Endothelial cell (in vitro differentiated cells): ENCODE results near the gene NELL1. TPM values are rescaled to one million over a fixed set of nuclear protein-coding genes. Genes with fewer than 3 reads are reported as not detected.

ENCODE experiments used
- DNase-seq: peaks from one replicate; pipeline ENCODE4 v3.0.0; 2021; ENCODE audit warnings: low spot score
- H3K27ac Mint-ChIP-seq: one replicate; pipeline ENCODE4 v1.8.0; 2021; ENCODE audit warnings: mixed read lengths, inconsistent platforms; ENCODE audit not compliant: unreplicated experiment
- H3K27me3 Mint-ChIP-seq: one replicate; pipeline ENCODE4 v1.8.0; 2021; ENCODE audit warnings: mild to moderate bottlenecking, moderate library complexity, mixed read lengths, inconsistent platforms; ENCODE audit not compliant: unreplicated experiment
- H3K36me3 Mint-ChIP-seq: one replicate; pipeline ENCODE4 v1.8.0; 2021; ENCODE audit warnings: mild to moderate bottlenecking, low read depth, mixed read lengths, inconsistent platforms; ENCODE audit not compliant: unreplicated experiment
- H3K4me1 Mint-ChIP-seq: one replicate; pipeline ENCODE4 v1.8.0; 2021; ENCODE audit warnings: mild to moderate bottlenecking, mixed read lengths, inconsistent platforms; ENCODE audit not compliant: unreplicated experiment
- H3K4me3 Mint-ChIP-seq: one replicate; pipeline ENCODE4 v1.8.0; 2021; ENCODE audit warnings: mild to moderate bottlenecking, mixed read lengths, inconsistent platforms; ENCODE audit not compliant: unreplicated experiment
- H3K9me3 Mint-ChIP-seq: one replicate; pipeline ENCODE4 v1.8.0; 2021; ENCODE audit warnings: mixed read lengths, inconsistent platforms; ENCODE audit not compliant: unreplicated experiment
- CTCF ChIP-seq: fragments of 200-600 bp; sonication (generic); IDR thresholded peaks from one replicate; pipeline ENCODE4 v1.5.0; 2021; ENCODE audit warnings: antibody characterized with exemption; ENCODE audit not compliant: unreplicated experiment
- total RNA-seq: library from RNA; stranded (reverse); fragmentation: NEBNext Ultra II Directional; extraction: Animal tissue kit (Norgen Biotek cat#: 25700); gene quantifications from one replicate; pipeline ENCODE4 v1.2.1, GENCODE V29; 2021; ENCODE audit not compliant: unreplicated experiment

The NELL1 gene
- total RNA-seq, 1 donor from 2014 or later = 0.26 TPM

- H3K4me1 Mint-ChIP-seq = no peaks in the 10 kb centered on the region
- H3K27ac Mint-ChIP-seq = no peak overlapping the region
- H3K27me3 Mint-ChIP-seq = no peaks in the 10 kb centered on the region
- TF ChIP-seq CTCF = no peak
- no peaks in the 10 kb centered on the region for H3K36me3 Mint-ChIP-seq
- H3K4me3 Mint-ChIP-seq = no peak overlapping the region
- DNase-seq = no peak
- no peaks in the 10 kb centered on the region for H3K9me3 Mint-ChIP-seq
Observed at GRCh38 chr11:21604564-21604963, 935.2 kb downstream of the NELL1 start.

- Mint-ChIP-seq H3K27me3 (no peaks in the 10 kb centered on the region), H3K4me3 (no peak overlapping the region), H3K4me1 (no peaks in the 10 kb centered on the region), H3K27ac (no peak overlapping the region), H3K36me3 (no peaks in the 10 kb centered on the region), H3K9me3 (no peaks in the 10 kb centered on the region)
- TF ChIP-seq CTCF = no peak
- DNase-seq = no peak
Observed at GRCh38 chr11:21612326-21612725, 942.9 kb downstream of the NELL1 start.

GRCh38 chr11:21614961-21615360, 945.6 kb downstream of the NELL1 start:
- Mint-ChIP-seq H3K4me3 (no peak overlapping the region), H3K9me3 (no peaks in the 10 kb centered on the region), H3K27me3 (no peaks in the 10 kb centered on the region), H3K4me1 (no peaks in the 10 kb centered on the region), H3K36me3 (no peaks in the 10 kb centered on the region), H3K27ac (no peak overlapping the region)
- TF ChIP-seq CTCF = no peak
- DNase-seq = no peak

GRCh38 chr11:21615955-21616371, 946.6 kb downstream of the NELL1 start:
- no peak for TF ChIP-seq CTCF
- Mint-ChIP-seq H3K4me1 (no peaks in the 10 kb centered on the region), H3K27me3 (no peaks in the 10 kb centered on the region), H3K36me3 (no peaks in the 10 kb centered on the region), H3K9me3 (no peaks in the 10 kb centered on the region), H3K4me3 (no peak overlapping the region), H3K27ac (no peak overlapping the region)
- no peak for DNase-seq

- no peaks in the 10 kb centered on the region for H3K27me3 Mint-ChIP-seq
- no peaks in the 10 kb centered on the region for H3K36me3 Mint-ChIP-seq
- no peak for DNase-seq
- H3K4me1 Mint-ChIP-seq = no peaks in the 10 kb centered on the region
- H3K9me3 Mint-ChIP-seq = no peaks in the 10 kb centered on the region
- no peak overlapping the region for H3K27ac Mint-ChIP-seq
- H3K4me3 Mint-ChIP-seq = no peak overlapping the region
- no peak for TF ChIP-seq CTCF
Observed at GRCh38 chr11:21622566-21622965, 953.2 kb downstream of the NELL1 start.
